ENCODE data around the gene TRIP6.
A peak's percentile ranks its signal among the peaks of the same experiment; 100 is the strongest.

The TRIP6 gene

DNA sequence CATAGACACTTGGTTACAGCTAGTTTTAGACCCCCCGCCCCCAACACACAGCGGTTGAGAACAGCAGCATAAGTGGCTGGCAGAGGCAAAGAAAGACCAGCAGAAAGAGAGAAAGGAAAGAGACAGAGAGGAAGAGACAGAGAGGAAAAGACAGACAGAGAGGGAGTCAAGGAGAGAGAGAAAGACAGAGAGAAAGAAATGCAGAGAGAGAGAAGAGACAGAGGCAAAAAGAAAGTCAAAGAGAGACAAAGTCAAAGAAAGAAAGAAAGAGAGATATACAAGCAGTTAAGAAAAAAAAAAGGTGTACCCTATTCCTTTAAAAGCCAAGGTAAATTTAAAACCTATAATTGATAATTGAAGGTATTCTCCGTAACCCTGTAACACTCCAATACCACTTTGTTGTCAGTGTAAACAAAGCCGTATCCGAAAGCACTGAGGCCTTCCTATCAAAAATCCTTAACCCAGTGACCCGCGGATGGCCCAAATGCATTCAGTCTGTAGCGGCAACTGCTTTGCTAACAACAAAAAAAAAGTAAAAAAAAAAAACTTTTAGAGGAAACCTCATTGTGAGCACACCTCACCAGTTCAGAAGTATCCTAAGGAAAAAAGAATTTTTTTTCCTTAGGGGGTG lies 26.6 kb upstream of the TRIP6 start:
- peak overlapping the region in 1 of 2 donors; percentile 14 for H3K4me3 ChIP-seq (ENCODE audit: low read length in 2 of 2)
- H4K91ac ChIP-seq (ENCODE audit: low read depth, low read length, poor library complexity), result no peak overlapping the region
- no CpG with 5 or more reads among the region's 8 CpGs for WGBS, 2 donors (ENCODE audit: extremely low coverage in 2 of 2, insufficient read length in 2 of 2, insufficient replicate concordance in 1 of 2)
- no peaks in the 10 kb centered on the region for H3K79me1 ChIP-seq (ENCODE audit: low read depth, low read length)
- no peak overlapping the region for H3K9ac ChIP-seq (ENCODE audit: low read depth, low read length, poor library complexity)
- no peak overlapping the region for H2AK5ac ChIP-seq (ENCODE audit: low read depth, low read length)
- H3K4me1 ChIP-seq (ENCODE audit: control insufficient read depth in 2 of 2, insufficient read depth in 1 of 2, low read depth in 1 of 2, low read length in 2 of 2), result peaks cover 14 to 24% of the 10 kb centered on the region in 2 donors
- H3K23ac ChIP-seq (ENCODE audit: low read depth, low read length, poor library complexity), result no peak overlapping the region
- H3K9me3 ChIP-seq (replicated peaks in 1 of 2; ENCODE audit: control insufficient read depth in 2 of 2, insufficient read depth in 1 of 2, low read depth in 1 of 2, low read length in 2 of 2), result no peaks in the 10 kb centered on the region
- no peak overlapping the region for H3K4ac ChIP-seq (ENCODE audit: low read length)
- H3K27ac ChIP-seq (replicated peaks; ENCODE audit: low read length), result peak overlapping the region; percentile 36
- no peaks in the 10 kb centered on the region for H3K27me3 ChIP-seq (ENCODE audit: control insufficient read depth in 3 of 3, insufficient read depth in 3 of 3, low read depth in 1 of 3, low read length in 3 of 3)
- H3K18ac ChIP-seq (ENCODE audit: low read length), result no peak overlapping the region
- H3K36me3 ChIP-seq (replicated peaks in 1 of 2; ENCODE audit: control insufficient read depth in 2 of 2, insufficient read depth in 2 of 2, low read length in 2 of 2), result no peaks in the 10 kb centered on the region
- H2AFZ ChIP-seq (ENCODE audit: low read length), result peak overlapping the region; percentile 95
- H2BK5ac ChIP-seq (ENCODE audit: low read length), result no peak overlapping the region
- no peak overlapping the region for H3K4me2 ChIP-seq (ENCODE audit: insufficient read depth, low read length, poor library complexity, severe bottlenecking)
- no peak overlapping the region for H2BK12ac ChIP-seq (ENCODE audit: low read length)
- H2BK15ac ChIP-seq (ENCODE audit: low read length), result no peak overlapping the region
- no peak overlapping the region for H3K14ac ChIP-seq (ENCODE audit: low read length)
- no peak overlapping the region for H2BK120ac ChIP-seq (ENCODE audit: low read depth, low read length)
- DNase-seq (ENCODE audit: low spot score), result no peak
- H4K8ac ChIP-seq (ENCODE audit: low read depth, low read length), result no peak overlapping the region

DNA sequence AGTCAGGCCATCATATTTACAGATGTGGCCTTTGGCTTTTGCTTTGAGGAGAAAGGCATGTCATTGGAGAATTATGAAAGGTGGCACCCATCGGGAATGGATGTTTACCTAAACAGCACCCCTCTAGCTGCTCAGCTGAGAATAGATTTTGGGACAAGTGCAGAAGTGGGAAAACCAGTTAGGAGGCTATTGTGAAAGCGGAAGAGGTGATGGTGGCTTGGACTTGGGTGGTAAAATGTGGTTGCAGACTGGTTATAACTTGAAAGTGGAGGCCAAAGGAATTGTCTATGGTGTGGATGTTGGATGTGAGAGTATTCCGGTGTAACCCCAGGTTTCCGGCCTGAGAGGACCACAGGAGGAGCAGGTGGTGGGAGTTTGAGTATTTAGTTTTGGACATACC lies 19.8 kb upstream of the TRIP6 start:
- H3K27me3 ChIP-seq (ENCODE audit: control insufficient read depth in 3 of 3, insufficient read depth in 3 of 3, low read depth in 1 of 3, low read length in 3 of 3), result no peaks in the 10 kb centered on the region
- H4K91ac ChIP-seq (ENCODE audit: low read depth, low read length, poor library complexity), result no peak overlapping the region
- no CpG with 5 or more reads among the region's 4 CpGs for WGBS, 2 donors (ENCODE audit: extremely low coverage in 2 of 2, insufficient read length in 2 of 2, insufficient replicate concordance in 1 of 2)
- H3K4me2 ChIP-seq (ENCODE audit: insufficient read depth, low read length, poor library complexity, severe bottlenecking), result no peak overlapping the region
- no peak overlapping the region for H3K4me3 ChIP-seq (ENCODE audit: low read length in 2 of 2)
- no peak overlapping the region for H3K23ac ChIP-seq (ENCODE audit: low read depth, low read length, poor library complexity)
- no peak overlapping the region for H2BK120ac ChIP-seq (ENCODE audit: low read depth, low read length)
- H3K14ac ChIP-seq (ENCODE audit: low read length), result no peak overlapping the region
- peaks cover 1 to 2% of the 10 kb centered on the region in 2 donors for H3K4me1 ChIP-seq (ENCODE audit: control insufficient read depth in 2 of 2, insufficient read depth in 1 of 2, low read depth in 1 of 2, low read length in 2 of 2)
- H3K9ac ChIP-seq (ENCODE audit: low read depth, low read length, poor library complexity), result no peak overlapping the region
- H2BK15ac ChIP-seq (ENCODE audit: low read length), result no peak overlapping the region
- no peak overlapping the region for H2AFZ ChIP-seq (ENCODE audit: low read length)
- no peaks in the 10 kb centered on the region for H3K9me3 ChIP-seq (replicated peaks in 1 of 2; ENCODE audit: control insufficient read depth in 2 of 2, insufficient read depth in 1 of 2, low read depth in 1 of 2, low read length in 2 of 2)
- no peak overlapping the region for H3K18ac ChIP-seq (ENCODE audit: low read length)
- no peak overlapping the region for H2AK5ac ChIP-seq (ENCODE audit: low read depth, low read length)
- H2BK5ac ChIP-seq (ENCODE audit: low read length), result no peak overlapping the region
- no peak overlapping the region for H3K27ac ChIP-seq (replicated peaks; ENCODE audit: low read length)
- no peak for DNase-seq (ENCODE audit: low spot score)
- no peak overlapping the region for H2BK12ac ChIP-seq (ENCODE audit: low read length)
- no peaks in the 10 kb centered on the region for H3K36me3 ChIP-seq (replicated peaks in 1 of 2; ENCODE audit: control insufficient read depth in 2 of 2, insufficient read depth in 2 of 2, low read length in 2 of 2)
- H3K79me1 ChIP-seq (ENCODE audit: low read depth, low read length), result no peaks in the 10 kb centered on the region
- H3K4ac ChIP-seq (ENCODE audit: low read length), result no peak overlapping the region
- no peak overlapping the region for H4K8ac ChIP-seq (ENCODE audit: low read depth, low read length)

GRCh38 chr7:100852048-100852872 lies 14.9 kb upstream of the TRIP6 start, which contains the start of gene SLC12A9:
TSS of gene SLC12A9 (plus strand) at chr7:100852713. CDS start at chr7:100854198, 1,485 bp downstream.
- peak within 1 kb of the TSS; percentile 86 for H3K9ac ChIP-seq (ENCODE audit: low read depth, low read length, poor library complexity)
- H4K8ac ChIP-seq (ENCODE audit: low read depth, low read length), result no peak within 1 kb of the TSS

More at GRCh38 chr7:100852048-100852872, 14.9 kb upstream of the TRIP6 start, which contains the start of gene SLC12A9:
- Histone ChIP-seq H3K4me2 (ENCODE audit: insufficient read depth, low read length, poor library complexity, severe bottlenecking) (peak within 1 kb of the TSS; percentile 100), H4K91ac (ENCODE audit: low read depth, low read length, poor library complexity) (no peak within 1 kb of the TSS), H3K14ac (ENCODE audit: low read length) (peak within 1 kb of the TSS; percentile 38), H2BK5ac (ENCODE audit: low read length) (no peak within 1 kb of the TSS), H3K27me3 (ENCODE audit: control insufficient read depth in 3 of 3, insufficient read depth in 3 of 3, low read depth in 1 of 3, low read length in 3 of 3) (no peaks in the 10 kb centered on the region), H2BK12ac (ENCODE audit: low read length) (peak within 1 kb of the TSS; percentile 22), H3K4me3 (ENCODE audit: low read length in 2 of 2) (peak within 1 kb of the TSS; percentile 73 to 87), H3K27ac (replicated peaks; ENCODE audit: low read length) (no peak within 1 kb of the TSS), H2BK120ac (ENCODE audit: low read depth, low read length) (no peak within 1 kb of the TSS), H3K4ac (ENCODE audit: low read length) (no peak within 1 kb of the TSS), H2AFZ (ENCODE audit: low read length) (peak within 1 kb of the TSS; percentile 97), H3K18ac (ENCODE audit: low read length) (peak within 1 kb of the TSS; percentile 95), H3K79me1 (ENCODE audit: low read depth, low read length) (no peaks in the 10 kb centered on the region), H2BK15ac (ENCODE audit: low read length) (no peak within 1 kb of the TSS), H3K9me3 (replicated peaks in 1 of 2; ENCODE audit: control insufficient read depth in 2 of 2, insufficient read depth in 1 of 2, low read depth in 1 of 2, low read length in 2 of 2) (no peaks in the 10 kb centered on the region), H3K36me3 (replicated peaks in 1 of 2; ENCODE audit: control insufficient read depth in 2 of 2, insufficient read depth in 2 of 2, low read length in 2 of 2) (no peaks in the 10 kb centered on the region), H3K4me1 (ENCODE audit: control insufficient read depth in 2 of 2, insufficient read depth in 1 of 2, low read depth in 1 of 2, low read length in 2 of 2) (peaks cover 5 to 6% of the 10 kb centered on the region in 2 donors), H3K23ac (ENCODE audit: low read depth, low read length, poor library complexity) (peak within 1 kb of the TSS; percentile 73), H2AK5ac (ENCODE audit: low read depth, low read length) (no peak within 1 kb of the TSS)
- WGBS, 2 donors (ENCODE audit: extremely low coverage in 2 of 2, insufficient read length in 2 of 2, insufficient replicate concordance in 1 of 2), result no CpG with 5 or more reads among the region's 71 CpGs
- DNase-seq (ENCODE audit: low spot score), result peak; percentile 82

Measured in neuronal stem cell (in vitro differentiated cells).